Articular chondrocyte of knee joint (primary cell): ENCODE data around the gene YJEFN3. TPM values are rescaled to one million over a fixed set of nuclear protein-coding genes. Genes with fewer than 3 reads are reported as not detected.

Source experiments
- total RNA-seq: library from RNA; depleted of rRNA; stranded (reverse); fragments of >200 nt; gene quantifications from 2 replicates; pipeline ENCODE4 v1.2.3, GENCODE V29; 2012

YJEFN3 gene, protein sequence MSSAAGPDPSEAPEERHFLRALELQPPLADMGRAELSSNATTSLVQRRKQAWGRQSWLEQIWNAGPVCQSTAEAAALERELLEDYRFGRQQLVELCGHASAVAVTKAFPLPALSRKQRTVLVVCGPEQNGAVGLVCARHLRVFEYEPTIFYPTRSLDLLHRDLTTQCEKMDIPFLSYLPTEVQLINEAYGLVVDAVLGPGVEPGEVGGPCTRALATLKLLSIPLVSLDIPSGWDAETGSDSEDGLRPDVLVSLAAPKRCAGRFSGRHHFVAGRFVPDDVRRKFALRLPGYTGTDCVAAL
- total RNA-seq: 0.54 and 0.65 TPM in 2 replicates

DNA sequence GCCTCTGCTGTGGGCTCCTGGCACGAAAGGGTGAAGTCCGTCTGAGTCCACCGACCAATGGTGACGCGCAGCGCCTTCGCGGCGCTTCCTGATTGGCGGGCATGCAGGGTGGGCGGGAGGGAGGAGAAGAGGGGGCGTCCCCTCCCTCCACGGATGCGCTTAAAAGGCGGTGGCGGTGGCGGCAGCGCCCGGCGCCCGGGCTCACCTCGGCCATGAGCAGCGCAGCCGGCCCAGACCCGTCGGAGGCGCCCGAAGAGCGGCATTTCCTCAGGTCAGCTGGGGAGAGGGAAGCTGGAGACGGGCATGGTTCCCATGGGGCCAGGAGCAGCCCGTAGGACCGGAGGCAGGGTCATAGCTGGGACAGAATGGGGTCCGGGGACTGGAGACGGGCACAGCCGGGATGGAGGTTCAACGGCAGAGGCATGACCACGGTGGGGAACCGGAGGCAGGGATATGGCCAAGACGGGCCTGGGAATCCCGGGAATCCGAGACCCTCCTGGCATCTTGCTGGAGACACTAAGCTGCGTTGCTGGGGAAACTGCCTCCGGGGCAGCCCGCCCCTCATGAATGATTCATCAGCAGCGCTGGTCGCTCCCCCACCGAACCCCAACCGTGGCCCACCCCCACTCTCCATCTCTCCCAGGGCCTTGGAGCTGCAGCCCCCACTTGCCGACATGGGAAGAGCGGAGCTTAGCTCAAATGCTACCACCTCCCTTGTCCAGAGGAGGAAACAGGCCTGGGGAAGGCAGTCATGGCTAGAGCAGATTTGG lies at the start of gene YJEFN3:
Gene YJEFN3, plus strand, starts transcription at position 191 of the 770 bp plus-strand sequence. Its CDS starts 22 bp downstream, at position 213.

DNA sequence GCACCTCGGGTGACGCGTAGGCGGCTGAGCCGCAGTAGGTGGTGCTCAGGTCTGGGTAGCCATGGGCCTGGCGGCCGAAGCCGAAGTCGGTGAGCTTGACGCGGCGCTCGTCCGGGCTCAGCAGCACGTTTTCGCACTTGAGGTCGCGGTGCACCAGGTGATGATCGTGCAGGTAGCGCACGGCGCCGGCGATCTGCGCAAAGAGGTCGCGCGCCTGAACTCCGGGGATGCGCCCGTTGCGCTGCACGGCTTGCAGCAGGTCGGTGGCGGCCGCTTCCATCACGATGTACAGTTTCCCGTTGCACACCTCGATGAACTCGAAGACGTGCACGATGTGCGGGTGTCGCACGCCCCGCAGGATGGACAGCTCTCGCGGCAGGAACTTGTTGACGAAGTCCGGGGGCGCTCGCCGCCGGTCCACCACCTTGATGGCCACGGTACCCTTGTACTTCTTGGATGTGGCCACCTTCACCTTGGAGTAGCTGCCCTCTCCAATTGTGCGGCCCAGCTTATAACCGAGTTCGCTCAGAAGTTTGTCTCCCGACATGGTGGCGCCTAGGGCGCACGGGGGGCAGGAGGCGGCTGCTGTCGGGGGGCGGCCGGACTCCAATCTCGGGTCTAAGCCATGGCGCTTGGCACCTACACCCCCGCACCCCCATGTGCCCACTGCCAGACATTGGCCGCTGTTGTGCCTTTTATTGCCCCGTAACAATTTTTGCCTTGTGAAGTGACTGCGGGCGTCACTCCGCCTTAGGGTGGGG lies 13.7 kb upstream of the YJEFN3 start, which contains the start of gene TSSK6:
Gene TSSK6, minus strand, starts transcription at position 668 of the 761 bp plus-strand sequence. Its CDS starts 121 bp downstream, at position 547.

DNA sequence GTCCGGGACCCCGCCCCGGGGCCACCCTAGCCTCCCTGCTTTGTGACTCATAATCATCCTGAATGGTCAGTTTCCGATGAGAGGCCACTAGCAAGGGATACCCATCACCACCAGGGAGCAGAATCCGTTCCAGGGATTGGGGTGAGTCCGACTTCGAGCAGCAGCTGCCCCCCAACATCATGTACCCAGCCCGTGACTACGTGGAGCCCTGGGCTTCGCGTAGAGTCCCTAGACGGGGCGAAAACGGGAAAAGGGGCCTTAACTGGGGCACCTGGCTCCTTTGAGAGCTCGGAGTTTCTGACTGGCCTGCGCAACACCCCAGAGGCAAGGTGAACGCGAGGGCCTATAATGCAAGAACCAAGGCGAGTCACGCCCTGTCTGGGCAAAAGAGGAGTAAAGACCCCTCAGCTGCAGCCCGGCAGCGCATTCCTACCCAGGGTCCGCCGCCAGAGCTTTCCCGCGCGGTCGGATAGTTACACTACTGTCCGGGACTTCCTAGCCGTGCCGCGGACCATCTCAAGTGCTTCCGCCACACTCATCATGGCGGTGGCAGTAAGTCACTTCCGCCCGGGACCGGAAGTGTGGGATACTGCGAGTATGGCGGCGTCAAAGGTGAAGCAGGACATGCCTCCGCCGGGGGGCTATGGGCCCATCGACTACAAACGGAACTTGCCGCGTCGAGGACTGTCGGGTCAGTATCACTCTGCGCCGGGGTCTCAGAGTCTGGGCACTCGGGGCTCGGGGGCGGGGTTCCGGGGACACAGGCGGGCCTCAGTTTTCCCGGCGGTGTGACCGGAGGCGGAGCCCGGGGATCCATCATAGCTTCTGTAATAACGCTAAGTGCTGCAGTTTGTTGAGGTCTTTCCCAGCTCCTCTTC lies 12.8 kb upstream of the YJEFN3 start, which contains the start of gene NDUFA13:
Gene NDUFA13, plus strand, starts transcription at position 584 of the 878 bp plus-strand sequence. Its CDS starts 14 bp downstream, at position 598.

DNA sequence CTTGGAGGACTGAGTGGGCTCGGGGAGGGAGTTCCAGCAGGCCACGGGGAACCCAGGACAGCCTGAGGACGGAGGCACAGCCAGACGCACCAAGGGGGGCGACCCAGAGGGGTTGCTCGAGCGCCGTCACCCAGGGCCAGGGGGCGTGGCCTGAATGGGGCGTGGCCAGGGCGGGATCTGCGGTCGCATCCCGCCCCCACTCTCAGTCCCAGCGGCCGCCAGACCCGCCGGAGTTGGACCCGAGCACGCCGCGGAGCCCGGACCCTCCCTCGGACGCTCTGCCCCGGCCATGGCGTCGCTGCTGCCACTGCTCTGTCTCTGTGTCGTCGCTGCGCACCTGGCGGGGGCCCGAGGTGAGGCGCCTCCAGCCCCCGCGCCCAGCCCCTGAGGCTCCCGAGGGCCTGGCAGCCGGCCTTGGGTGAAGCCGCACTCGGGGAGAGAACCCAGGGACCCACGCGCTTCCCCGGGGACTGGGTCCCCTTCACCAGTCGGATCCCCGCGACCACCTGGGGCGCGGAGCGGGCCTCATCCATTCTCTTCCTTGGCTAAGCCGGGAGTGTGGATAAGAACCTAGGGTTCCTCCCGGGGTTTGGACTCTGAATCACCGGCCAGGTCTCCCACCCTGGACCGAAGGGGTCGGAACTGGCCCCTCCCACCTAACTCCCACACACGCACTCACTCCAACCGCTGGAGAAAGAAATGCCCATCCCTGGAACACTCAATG lies 9.5 kb downstream of the YJEFN3 start, which contains the start of gene CILP2:
Gene CILP2, plus strand, starts transcription at position 205 of the 724 bp plus-strand sequence. Its CDS starts 85 bp downstream, at position 290.

Other genes with a start within 250 kb of the YJEFN3 start
- gene SUGP1, start 208.4 kb upstream of the YJEFN3 start, total RNA-seq: 28.5 and 33.2 TPM in 2 replicates
- gene MAU2, start 208.1 kb upstream of the YJEFN3 start, total RNA-seq: 33.1 and 39.2 TPM in 2 replicates
- 39.9 and 51.1 TPM in 2 replicates for gene GATAD2A, start 123.2 kb upstream of the YJEFN3 start, total RNA-seq
- 1.1 and 1.2 TPM in 2 replicates for gene TSSK6, start 13.4 kb upstream of the YJEFN3 start, total RNA-seq
- 127 and 221 TPM in 2 replicates for gene NDUFA13, start 12.7 kb upstream of the YJEFN3 start, total RNA-seq
- 0.65 and 0.91 TPM in 2 replicates for gene CILP2, start 9.4 kb downstream of the YJEFN3 start, total RNA-seq
- 1.6 and 2.6 TPM in 2 replicates for gene PBX4, start 89.8 kb downstream of the YJEFN3 start, total RNA-seq
- 0.78 and 1.5 TPM in 2 replicates for gene LPAR2, start 99.3 kb downstream of the YJEFN3 start, total RNA-seq
- 2.5 and 5.6 TPM in 2 replicates for gene GMIP, start 114.7 kb downstream of the YJEFN3 start, total RNA-seq
- gene ATP13A1, start 134.8 kb downstream of the YJEFN3 start, total RNA-seq: 32.0 and 33.2 TPM in 2 replicates
- 9.6 and 10.1 TPM in 2 replicates for gene ZNF101, start 139.9 kb downstream of the YJEFN3 start, total RNA-seq
- gene ZNF14, start 204.2 kb downstream of the YJEFN3 start, total RNA-seq: 7.8 and 10.5 TPM in 2 replicates